ENCODE measurements around the gene PRSS2.

Gene PRSS2

DNA sequence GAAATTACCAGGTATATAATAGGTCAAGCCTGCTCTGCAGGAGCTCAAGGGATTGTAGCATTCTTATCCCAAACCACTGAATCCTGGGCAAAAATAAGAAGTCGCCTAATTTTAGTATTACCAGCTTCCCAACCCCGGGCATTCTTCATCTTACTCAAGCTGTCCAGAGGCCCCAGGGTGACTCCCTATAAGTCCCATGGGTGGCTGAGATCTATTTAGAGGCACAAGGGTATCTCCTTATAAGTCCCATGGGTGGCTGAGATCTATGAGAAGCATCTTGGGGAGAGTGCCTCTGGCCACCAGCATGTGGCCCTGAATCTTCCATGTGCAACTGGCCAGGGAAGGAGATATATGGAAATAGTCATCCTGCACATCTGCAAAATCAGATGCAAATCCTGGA, 38.9 kb downstream of the PRSS2 start:
- no peak overlapping the region; the same call in 1 of the 2 replicates for H3K4me3 ChIP-seq (ENCODE audit: low read depth, low read length)
- DNase-seq (ENCODE audit: low read depth) = no peak
- TF ChIP-seq, protein P1, sequence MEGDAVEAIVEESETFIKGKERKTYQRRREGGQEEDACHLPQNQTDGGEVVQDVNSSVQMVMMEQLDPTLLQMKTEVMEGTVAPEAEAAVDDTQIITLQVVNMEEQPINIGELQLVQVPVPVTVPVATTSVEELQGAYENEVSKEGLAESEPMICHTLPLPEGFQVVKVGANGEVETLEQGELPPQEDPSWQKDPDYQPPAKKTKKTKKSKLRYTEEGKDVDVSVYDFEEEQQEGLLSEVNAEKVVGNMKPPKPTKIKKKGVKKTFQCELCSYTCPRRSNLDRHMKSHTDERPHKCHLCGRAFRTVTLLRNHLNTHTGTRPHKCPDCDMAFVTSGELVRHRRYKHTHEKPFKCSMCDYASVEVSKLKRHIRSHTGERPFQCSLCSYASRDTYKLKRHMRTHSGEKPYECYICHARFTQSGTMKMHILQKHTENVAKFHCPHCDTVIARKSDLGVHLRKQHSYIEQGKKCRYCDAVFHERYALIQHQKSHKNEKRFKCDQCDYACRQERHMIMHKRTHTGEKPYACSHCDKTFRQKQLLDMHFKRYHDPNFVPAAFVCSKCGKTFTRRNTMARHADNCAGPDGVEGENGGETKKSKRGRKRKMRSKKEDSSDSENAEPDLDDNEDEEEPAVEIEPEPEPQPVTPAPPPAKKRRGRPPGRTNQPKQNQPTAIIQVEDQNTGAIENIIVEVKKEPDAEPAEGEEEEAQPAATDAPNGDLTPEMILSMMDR (IDR thresholded peaks at IDR 0.05; ENCODE audit: low read depth, low read length, missing control alignments) = no peak

DNA sequence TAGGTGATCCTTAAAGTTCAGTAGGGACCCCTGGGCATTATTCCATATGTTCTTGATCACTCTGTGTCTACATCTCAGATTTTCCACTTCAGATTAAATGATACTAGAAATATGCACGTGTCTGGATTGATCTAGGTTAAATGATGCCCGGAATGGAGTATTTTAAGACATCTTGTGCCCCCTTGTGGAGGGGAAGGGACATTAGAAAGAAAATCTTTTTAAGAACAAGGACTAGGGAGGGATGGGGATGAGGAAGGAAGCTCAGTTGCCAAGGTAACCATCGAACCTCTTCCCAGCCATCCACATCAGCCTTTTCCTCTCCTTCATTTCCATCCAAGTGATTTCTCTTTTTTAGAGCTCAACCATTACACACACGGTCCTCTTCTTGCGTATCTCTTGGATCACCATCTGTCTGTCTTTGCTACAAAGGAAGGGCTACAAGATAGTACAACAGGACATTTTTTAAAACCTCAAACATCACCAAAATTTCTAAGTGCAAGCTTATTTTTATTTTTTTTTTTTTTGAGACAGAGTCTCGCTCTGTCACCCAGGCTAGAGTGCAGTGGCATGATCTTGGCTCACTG, 40.5 kb downstream of the PRSS2 start:
- TF ChIP-seq, protein P1 (IDR thresholded peaks at IDR 0.05; ENCODE audit: low read depth, low read length, missing control alignments) = peak; percentile 57
- DNase-seq (ENCODE audit: low read depth) = no peak
- H3K4me3 ChIP-seq (ENCODE audit: low read depth, low read length) = no peak overlapping the region

DNA sequence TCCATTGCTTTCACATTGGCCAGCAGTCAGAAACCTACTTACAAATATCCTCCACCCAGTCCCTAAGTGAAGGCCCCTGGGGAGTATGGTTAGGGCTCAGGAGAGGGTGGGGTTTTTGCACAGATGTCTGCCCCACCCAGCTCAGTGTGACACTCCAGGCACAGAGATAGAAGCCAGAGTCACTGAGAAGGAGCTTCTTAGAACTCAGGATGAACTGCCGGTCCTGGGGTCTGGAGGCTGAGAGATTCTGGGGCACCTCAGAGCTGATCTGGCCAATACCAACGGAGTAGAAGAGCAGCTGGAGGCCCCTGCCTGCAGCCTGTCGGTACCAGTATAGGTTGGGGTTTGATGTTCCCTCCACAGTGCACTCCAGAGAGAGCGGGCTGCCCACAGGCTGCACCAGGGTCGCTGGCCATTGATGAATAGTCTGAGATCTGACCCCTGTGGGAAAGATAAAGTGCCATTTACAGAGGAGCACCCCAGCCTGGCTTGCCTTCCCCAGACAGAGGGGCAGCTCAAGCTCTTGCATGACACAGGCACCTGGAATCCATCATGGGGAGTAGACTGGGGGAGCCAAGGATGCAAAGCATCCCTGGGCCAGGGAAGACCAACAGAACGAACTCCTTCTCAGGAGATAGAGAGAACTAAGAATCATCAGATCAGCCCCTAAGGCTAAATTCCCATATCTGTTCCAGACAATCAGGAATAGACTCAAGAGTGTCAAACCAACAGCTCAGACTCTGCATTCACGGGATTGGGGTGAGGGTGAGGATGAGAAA, 41.9 kb downstream of the PRSS2 start:
- no peak for DNase-seq (ENCODE audit: low read depth)
- no peak overlapping the region for H3K4me3 ChIP-seq (ENCODE audit: low read depth, low read length)
- TF ChIP-seq, protein P1 (IDR thresholded peaks at IDR 0.05; ENCODE audit: low read depth, low read length, missing control alignments) = no peak

DNA sequence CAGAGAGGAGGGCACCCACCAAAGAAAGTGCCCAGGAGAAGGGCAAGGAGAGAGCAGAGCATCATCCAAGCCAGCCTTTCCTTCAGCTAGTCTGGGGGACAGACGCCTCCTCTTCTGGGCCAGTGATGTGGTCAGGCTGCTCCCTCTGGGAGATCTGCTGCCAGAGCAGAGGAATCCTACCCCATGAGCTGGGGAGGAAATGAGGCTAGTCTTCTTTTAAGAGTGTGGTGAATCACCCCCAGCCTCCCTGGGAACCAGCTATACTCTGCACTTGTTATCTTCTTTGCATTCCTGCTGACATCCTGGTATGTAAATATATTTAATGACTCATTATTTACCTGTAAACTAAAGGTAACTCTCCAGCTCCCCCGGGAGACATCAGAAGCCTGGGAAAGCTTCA, 42.5 kb downstream of the PRSS2 start:
- DNase-seq (ENCODE audit: low read depth) = no peak
- TF ChIP-seq, protein P1 (IDR thresholded peaks at IDR 0.05; ENCODE audit: low read depth, low read length, missing control alignments) = no peak
- no peak overlapping the region for H3K4me3 ChIP-seq (ENCODE audit: low read depth, low read length)

- TF ChIP-seq, protein P1 (IDR thresholded peaks at IDR 0.05; ENCODE audit: low read depth, low read length, missing control alignments) = no peak
- DNase-seq (ENCODE audit: low read depth) = no peak
- no peak overlapping the region for H3K4me3 ChIP-seq (ENCODE audit: low read depth, low read length)
These were observed 42.9 kb downstream of the PRSS2 start for GRCh38 chr7:142813699-142814098.

GRCh38 chr7:142814451-142814850, 43.7 kb downstream of the PRSS2 start:
- H3K4me3 ChIP-seq (ENCODE audit: low read depth, low read length) = no peak overlapping the region
- no peak for DNase-seq (ENCODE audit: low read depth)
- TF ChIP-seq, protein P1 (IDR thresholded peaks at IDR 0.05; ENCODE audit: low read depth, low read length, missing control alignments) = no peak

Measured in GM12864 (cell line).